Mammary epithelial cell (primary cell): Measurements from ENCODE around the gene SNX12.

Source experiments
- EZH2 ChIP-seq: IDR thresholded peaks from 2 replicates; pipeline ENCODE4 v1.6.1; 2012; ENCODE audit warnings: low read length, inconsistent platforms, borderline replicate concordance
- TF ChIP-seq, protein P1 (sequence below), 2 donors: IDR thresholded peaks in 1 of 2; conservative IDR thresholded peaks in 1 of 2; 2 replicates each; pipeline ENCODE4 v1.5.1; 2011 to 2012; ENCODE audit warnings: inconsistent platforms in 2 of 2, low read length in 2 of 2, mild to moderate bottlenecking in 2 of 2, control low read depth in 1 of 2, low read depth in 1 of 2; ENCODE audit not compliant: insufficient read depth in 1 of 2; ENCODE audit errors: extremely low read depth in 1 of 2

GRCh38 chrX:71105628-71106027 lies 37.5 kb upstream of the SNX12 start:
- TF ChIP-seq, protein P1, sequence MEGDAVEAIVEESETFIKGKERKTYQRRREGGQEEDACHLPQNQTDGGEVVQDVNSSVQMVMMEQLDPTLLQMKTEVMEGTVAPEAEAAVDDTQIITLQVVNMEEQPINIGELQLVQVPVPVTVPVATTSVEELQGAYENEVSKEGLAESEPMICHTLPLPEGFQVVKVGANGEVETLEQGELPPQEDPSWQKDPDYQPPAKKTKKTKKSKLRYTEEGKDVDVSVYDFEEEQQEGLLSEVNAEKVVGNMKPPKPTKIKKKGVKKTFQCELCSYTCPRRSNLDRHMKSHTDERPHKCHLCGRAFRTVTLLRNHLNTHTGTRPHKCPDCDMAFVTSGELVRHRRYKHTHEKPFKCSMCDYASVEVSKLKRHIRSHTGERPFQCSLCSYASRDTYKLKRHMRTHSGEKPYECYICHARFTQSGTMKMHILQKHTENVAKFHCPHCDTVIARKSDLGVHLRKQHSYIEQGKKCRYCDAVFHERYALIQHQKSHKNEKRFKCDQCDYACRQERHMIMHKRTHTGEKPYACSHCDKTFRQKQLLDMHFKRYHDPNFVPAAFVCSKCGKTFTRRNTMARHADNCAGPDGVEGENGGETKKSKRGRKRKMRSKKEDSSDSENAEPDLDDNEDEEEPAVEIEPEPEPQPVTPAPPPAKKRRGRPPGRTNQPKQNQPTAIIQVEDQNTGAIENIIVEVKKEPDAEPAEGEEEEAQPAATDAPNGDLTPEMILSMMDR (conservative IDR thresholded peaks at IDR 0.05 in 1 of 2, IDR thresholded peaks at IDR 0.05 in 1 of 2; ENCODE audit: extremely low read depth in 1 of 2, insufficient read depth in 1 of 2, low read depth in 1 of 2, low read length in 2 of 2) = no peak
- no peak for TF ChIP-seq EZH2
